Activated T-cell treated with anti-CD3 and anti-CD28 coated beads for 24 hours (primary cell): ENCODE results near the gene NSUN6.

ENCODE experiments used
- DNase-seq: peaks from one replicate; pipeline ENCODE4 v3.0.0-alpha.2; 2020; ENCODE audit warnings: low read depth

Gene NSUN6

DNA sequence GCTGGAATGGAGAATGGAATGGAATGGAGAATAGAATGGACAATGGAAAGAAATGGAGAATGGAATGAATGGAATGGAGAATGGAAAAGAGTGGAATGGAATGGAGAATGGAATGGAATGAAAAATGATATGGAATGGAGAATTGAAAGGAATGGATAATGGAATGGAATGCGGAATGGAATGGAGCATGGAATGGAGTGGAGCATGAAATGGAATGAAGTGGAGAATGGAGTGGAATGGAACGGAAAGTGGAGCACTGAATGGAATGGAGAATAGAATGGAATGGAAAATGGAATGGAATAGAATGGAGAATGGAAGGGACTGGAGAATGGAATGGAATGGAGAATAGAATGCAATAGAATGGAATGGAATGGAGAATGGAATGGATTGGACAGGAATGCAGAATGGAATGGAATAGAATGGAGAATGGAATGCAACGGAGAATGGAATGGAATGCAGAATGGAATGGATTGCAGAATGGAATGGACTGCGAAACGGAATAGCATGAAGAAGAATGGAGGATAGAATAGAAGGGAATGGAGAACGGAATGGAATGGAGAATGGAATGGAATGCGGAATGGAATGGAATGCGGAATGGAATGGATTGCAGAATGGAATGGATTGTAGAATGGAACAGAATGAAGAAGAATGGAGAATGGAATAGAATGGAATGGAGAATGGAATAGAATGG lies 89.4 kb downstream of the NSUN6 start:
- no peak for DNase-seq

DNA sequence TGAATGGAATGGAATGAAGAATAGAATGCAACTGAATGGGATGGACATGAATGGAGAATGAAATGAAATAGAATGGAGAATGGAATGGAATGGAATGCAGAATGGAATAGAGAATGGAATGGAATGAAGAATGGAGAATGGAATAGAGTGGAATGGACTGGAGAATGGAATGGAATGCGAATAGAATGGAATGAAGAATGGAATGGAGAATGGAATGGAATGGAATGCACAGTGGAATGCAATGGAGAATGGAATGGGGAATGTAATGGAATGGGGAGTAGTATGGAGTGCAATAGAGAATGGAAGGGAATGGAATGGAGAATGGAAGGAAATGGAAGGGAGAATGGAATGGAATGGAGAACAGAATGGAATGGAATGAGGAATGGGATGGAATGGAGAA lies 93.4 kb downstream of the NSUN6 start:
- no peak for DNase-seq

- DNase-seq = no peak
Observed at GRCh38 chr10:18556522-18557147, 94.8 kb downstream of the NSUN6 start.

DNA sequence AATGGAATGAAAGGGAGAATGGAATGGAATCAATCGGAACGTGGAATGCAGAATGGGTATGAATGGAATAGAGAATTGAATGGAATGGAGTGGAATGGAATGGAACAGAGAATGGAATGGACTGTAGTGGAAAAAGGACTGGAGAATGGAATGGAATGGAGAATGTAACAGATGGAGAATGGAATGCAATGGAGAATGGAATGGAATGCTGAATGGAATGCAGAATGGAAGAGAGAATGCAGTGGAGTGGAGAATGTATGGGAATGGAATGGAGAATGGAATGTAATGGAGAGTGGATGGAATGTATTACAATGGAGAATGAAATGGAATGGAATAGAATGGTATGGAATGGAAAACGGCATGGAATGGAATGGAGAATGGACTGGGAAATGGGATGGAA lies 96.9 kb downstream of the NSUN6 start:
- no peak for DNase-seq

DNA sequence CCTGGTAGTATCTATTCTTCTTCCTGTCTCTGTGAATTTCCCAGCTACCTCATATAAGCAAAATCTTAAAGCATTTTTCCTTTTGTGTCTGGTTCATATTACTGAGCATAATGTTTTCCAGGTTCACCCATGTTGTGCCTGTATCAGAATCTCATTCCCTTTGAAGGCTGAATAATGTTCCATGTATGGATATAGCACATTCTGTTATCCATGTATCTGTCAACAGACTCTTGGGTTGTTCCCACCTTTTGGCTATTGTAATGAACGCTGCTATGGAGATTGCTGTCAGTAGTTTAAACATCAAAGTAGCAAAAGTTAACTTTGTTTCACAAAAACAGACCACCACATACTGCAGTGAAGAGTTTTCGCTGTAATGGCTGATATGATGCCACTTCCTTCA lies 99.9 kb downstream of the NSUN6 start:
- DNase-seq = no peak

DNA sequence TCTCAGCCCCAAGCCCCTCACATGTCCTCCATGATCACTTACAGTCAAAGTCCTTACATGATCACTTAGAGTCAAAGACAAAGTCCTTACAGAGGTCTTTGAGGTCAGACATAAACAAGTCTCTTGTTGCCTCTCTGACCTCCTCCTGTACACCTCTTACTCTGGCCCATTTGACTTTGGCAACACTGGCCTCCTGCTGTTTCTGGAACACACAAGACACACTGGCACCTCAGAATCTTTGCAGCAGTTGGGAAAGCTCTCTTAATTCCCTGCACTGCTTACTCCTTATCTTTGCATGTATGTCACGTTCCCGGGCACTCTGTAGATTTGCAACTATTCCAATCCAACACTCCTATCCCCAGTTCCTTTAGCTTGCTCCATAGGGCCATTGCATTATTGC lies 102.3 kb downstream of the NSUN6 start:
- DNase-seq = no peak

- no peak for DNase-seq
Observed at GRCh38 chr10:18545621-18546305, 105.6 kb downstream of the NSUN6 start.

- DNase-seq = no peak
Observed at GRCh38 chr10:18542832-18543231, 108.6 kb downstream of the NSUN6 start.

- DNase-seq = no peak
Observed at GRCh38 chr10:18540195-18540594, 111.2 kb downstream of the NSUN6 start.

- no peak for DNase-seq
Observed at GRCh38 chr10:18539335-18539734, 112.1 kb downstream of the NSUN6 start.

- no peak for DNase-seq
Observed at GRCh38 chr10:18533896-18534295, 117.5 kb downstream of the NSUN6 start.

- DNase-seq = no peak
Observed at GRCh38 chr10:18532881-18533535, 118.4 kb downstream of the NSUN6 start.

- no peak for DNase-seq
Observed at GRCh38 chr10:18528292-18528691, 123.1 kb downstream of the NSUN6 start.

- no peak for DNase-seq
Observed at GRCh38 chr10:18527687-18528086, 123.7 kb downstream of the NSUN6 start.

DNA sequence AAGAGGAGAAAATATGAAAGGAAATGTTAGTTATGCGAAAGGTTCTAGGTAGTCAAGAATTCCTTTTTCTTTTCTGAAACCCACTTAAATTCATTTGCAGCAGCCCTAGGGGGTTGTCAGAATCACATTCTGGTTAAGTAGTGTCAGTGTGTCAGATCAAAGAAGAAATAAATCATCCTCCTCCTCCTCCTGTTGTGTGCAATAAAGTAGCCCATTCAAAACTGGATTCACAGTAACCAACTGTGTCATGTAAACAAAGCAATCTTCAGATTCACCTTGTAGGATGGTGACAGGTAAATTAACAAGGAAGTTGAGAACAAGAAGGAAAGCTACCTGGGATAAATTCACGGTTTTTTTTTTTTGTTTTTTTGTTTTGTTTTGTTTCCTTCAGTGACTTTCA lies 127.5 kb downstream of the NSUN6 start:
- DNase-seq = no peak

DNA sequence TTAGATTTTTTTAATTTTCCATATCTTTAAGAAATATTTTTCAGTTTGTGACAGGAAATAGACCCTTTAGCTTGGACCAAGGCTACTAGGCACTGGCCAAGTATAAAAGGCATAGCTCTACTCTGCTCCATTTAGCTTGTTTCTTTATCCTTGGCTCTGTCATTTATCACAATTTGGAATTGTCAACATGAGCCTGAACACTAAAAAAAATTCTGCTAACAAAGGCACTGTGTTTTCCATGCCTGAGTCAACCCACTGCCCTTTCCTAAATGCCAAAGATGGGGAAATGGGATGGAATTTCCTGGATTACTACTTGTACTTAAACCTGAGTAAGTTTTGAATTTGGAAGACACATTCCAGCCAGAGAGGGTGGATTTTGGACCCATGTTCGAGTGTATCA lies 128.4 kb downstream of the NSUN6 start:
- DNase-seq = no peak

DNA sequence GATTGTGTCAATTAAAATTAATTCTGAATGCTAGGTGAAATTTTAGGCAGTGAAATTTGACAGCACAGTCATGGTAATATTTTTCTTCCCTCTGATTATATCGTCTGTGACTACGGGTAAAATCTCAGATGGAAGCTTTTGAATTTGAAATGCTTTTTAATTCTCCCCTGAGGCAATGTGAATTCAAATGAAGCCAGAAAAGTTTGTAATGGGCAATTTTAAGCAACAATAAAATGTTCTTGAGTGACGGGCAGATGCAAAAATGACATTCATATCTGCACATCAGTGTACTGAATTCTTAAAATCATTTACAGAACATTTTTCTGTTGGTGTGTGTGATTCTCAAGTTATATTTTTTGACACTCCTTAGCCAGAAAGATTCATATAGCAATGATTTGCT lies 134.5 kb downstream of the NSUN6 start:
- DNase-seq = no peak

GRCh38 chr10:18514537-18514936 lies 136.8 kb downstream of the NSUN6 start:
- no peak for DNase-seq

GRCh38 chr10:18508587-18508986 lies 142.8 kb downstream of the NSUN6 start:
- no peak for DNase-seq

- no peak for DNase-seq
Observed at GRCh38 chr10:18505456-18506118, 145.8 kb downstream of the NSUN6 start.

GRCh38 chr10:18504161-18504560 lies 147.2 kb downstream of the NSUN6 start:
- no peak for DNase-seq

GRCh38 chr10:18501629-18502028 lies 149.8 kb downstream of the NSUN6 start:
- DNase-seq = no peak
